Keratinocyte (primary cell): Measurements from ENCODE around the gene CEP164.

Experiments used
- EZH2 ChIP-seq: IDR thresholded peaks from one replicate; pipeline ENCODE4 v1.6.1; 2012; ENCODE audit warnings: inconsistent platforms, mild to moderate bottlenecking, low read length, moderate library complexity
- TF ChIP-seq, protein P1 (sequence below), 3 experiments: IDR thresholded peaks in 1 of 3; conservative IDR thresholded peaks in 1 of 3; optimal IDR thresholded peaks in 1 of 3; 2 replicates in 2 of 3; 3 replicates in 1 of 3; pipeline versions ENCODE3 to v1.5.1; 2011; ENCODE audit warnings: low read length in 3 of 3, mild to moderate bottlenecking in 3 of 3, moderate library complexity in 2 of 3, control low read depth in 1 of 3, inconsistent platforms in 1 of 3; ENCODE audit not compliant: insufficient read depth in 2 of 3; ENCODE audit errors: extremely low read depth in 1 of 3

DNA sequence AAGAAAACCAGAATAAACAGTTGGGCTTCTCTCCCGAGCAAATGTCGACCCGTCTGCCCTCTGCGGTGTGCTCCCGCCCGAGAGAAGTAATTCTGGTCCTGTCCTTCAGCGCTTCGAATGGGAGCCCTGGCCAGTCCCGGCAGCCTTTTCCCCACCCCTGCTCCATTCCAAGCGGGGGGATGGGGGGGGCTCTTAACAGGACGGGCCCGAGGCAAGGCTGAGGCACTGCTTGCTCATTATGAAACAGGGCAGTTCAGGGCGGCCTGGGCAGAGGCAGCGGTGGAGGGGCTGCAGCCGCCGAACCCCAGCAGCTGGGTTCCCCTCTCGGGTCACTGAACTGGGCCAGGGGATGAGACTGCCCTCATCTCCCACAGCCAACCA, 27.4 kb upstream of the CEP164 start:
- TF ChIP-seq, protein P1, sequence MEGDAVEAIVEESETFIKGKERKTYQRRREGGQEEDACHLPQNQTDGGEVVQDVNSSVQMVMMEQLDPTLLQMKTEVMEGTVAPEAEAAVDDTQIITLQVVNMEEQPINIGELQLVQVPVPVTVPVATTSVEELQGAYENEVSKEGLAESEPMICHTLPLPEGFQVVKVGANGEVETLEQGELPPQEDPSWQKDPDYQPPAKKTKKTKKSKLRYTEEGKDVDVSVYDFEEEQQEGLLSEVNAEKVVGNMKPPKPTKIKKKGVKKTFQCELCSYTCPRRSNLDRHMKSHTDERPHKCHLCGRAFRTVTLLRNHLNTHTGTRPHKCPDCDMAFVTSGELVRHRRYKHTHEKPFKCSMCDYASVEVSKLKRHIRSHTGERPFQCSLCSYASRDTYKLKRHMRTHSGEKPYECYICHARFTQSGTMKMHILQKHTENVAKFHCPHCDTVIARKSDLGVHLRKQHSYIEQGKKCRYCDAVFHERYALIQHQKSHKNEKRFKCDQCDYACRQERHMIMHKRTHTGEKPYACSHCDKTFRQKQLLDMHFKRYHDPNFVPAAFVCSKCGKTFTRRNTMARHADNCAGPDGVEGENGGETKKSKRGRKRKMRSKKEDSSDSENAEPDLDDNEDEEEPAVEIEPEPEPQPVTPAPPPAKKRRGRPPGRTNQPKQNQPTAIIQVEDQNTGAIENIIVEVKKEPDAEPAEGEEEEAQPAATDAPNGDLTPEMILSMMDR (optimal IDR thresholded peaks at IDR 0.05 in 1 of 3, IDR thresholded peaks at IDR 0.05 in 1 of 3, conservative IDR thresholded peaks at IDR 0.05 in 1 of 3; ENCODE audit: extremely low read depth in 1 of 3, insufficient read depth in 2 of 3, low read length in 3 of 3) = no peak
- TF ChIP-seq EZH2 = no peak
